Endothelial cell of umbilical vein (primary cell): ENCODE data around the gene CAMSAP1. TPM values are rescaled to one million over a fixed set of nuclear protein-coding genes. Genes with fewer than 3 reads are reported as not detected.
A peak's percentile ranks its signal among the peaks of the same experiment; 100 is the strongest.

Experiments
- BruUV-seq: library from RNA; stranded (reverse); fragments of 400-500 nt; replicated peaks from 2 replicates; lab custom pipeline; 2021; lab: Mats Ljungman, UMichigan
- CTCF ChIA-PET: fragments of 300-600, 350-600 bp; sonication (Branson Sonifier 250); formaldehyde crosslinking; loops from one replicate; lab custom pipeline; 2021; ENCODE audit warnings: antibody characterized with exemption, inconsistent platforms; lab: Charles Lee
- POLR2A ChIA-PET: fragments of 300-600, 350-600 bp; sonication (Branson Sonifier 250); formaldehyde crosslinking; loops from one replicate; lab custom pipeline; 2021; ENCODE audit warnings: antibody characterized with exemption, inconsistent platforms; lab: Charles Lee
- DNase-seq: peaks from one replicate; pipeline ENCODE4 v3.0.0-alpha.2; 2011; ENCODE audit warnings: low read depth, low spot score
- FAIRE-seq: peaks from 2 replicates; lab custom pipeline; 2011; peaks lifted over from hg19 to GRCh38; lab: Jason Lieb, UNC
- H2AFZ ChIP-seq: 2 replicates; pipeline ENCODE4 v1.6.0; 2012; ENCODE audit warnings: low read depth, low read length, control low read depth, inconsistent platforms
- H3K27ac ChIP-seq: 2 replicates; pipeline ENCODE4 v1.5.1; 2011; ENCODE audit warnings: low read depth, mild to moderate bottlenecking, control low read depth, low read length, moderate library complexity; ENCODE audit not compliant: insufficient read depth
- H3K27me3 ChIP-seq, 2 experiments: 2 replicates each; pipeline versions ENCODE4 v1.6.0 to v1.6.1; 2011; ENCODE audit warnings: low read length in 2 of 2, mixed read lengths in 1 of 2; ENCODE audit not compliant: control insufficient read depth in 2 of 2, insufficient read depth in 2 of 2
- H3K36me3 ChIP-seq, 2 experiments: 2 replicates in 1 of 2; 3 replicates in 1 of 2; pipeline ENCODE4 v1.5.1; 2011; ENCODE audit warnings: low read length in 2 of 2, mild to moderate bottlenecking in 1 of 2, moderate library complexity in 1 of 2; ENCODE audit not compliant: control insufficient read depth in 2 of 2, insufficient read depth in 2 of 2; ENCODE audit errors: extremely low read depth in 1 of 2
- H3K4me1 ChIP-seq: 3 replicates; pipeline ENCODE4 v1.5.1; 2011; ENCODE audit warnings: mild to moderate bottlenecking, low read length; ENCODE audit not compliant: control insufficient read depth, insufficient read depth; ENCODE audit errors: extremely low read depth
- H3K4me2 ChIP-seq: 2 replicates; pipeline ENCODE4 v1.6.1; 2011; ENCODE audit warnings: low read length, control low read depth, mixed read lengths; ENCODE audit not compliant: insufficient read depth
- H3K4me3 ChIP-seq, 3 experiments: fragments of 200-600 bp in 1 of 3; sonication (generic), shearing (Covaris generic) in 1 of 3; replicated peaks in 1 of 3; 2 replicates each; pipeline ENCODE4 v1.5.1; 2011 to 2016; ENCODE audit warnings: control low read depth in 3 of 3, low read length in 3 of 3, mild to moderate bottlenecking in 2 of 3, inconsistent platforms in 1 of 3, low read depth in 1 of 3, moderate library complexity in 1 of 3; ENCODE audit not compliant: insufficient read depth in 1 of 3
- H3K79me2 ChIP-seq: 2 replicates; pipeline ENCODE4 v1.6.0; 2012; ENCODE audit warnings: low read length, inconsistent platforms; ENCODE audit not compliant: control insufficient read depth, insufficient read depth
- H3K9ac ChIP-seq: replicated peaks from 2 replicates; pipeline ENCODE3; 2011; ENCODE audit warnings: low read length, control low read depth; ENCODE audit not compliant: insufficient read depth; ENCODE audit errors: extremely low read depth
- H3K9me1 ChIP-seq: replicated peaks from 3 replicates; pipeline ENCODE4 v1.6.0; 2011; ENCODE audit warnings: mild to moderate bottlenecking, low read length; ENCODE audit not compliant: control insufficient read depth, insufficient read depth; ENCODE audit errors: extremely low read depth
- H3K9me3 ChIP-seq: replicated peaks from 2 replicates; pipeline ENCODE4 v1.5.1; 2012; ENCODE audit warnings: low read length, inconsistent platforms; ENCODE audit not compliant: control insufficient read depth, insufficient read depth
- H4K20me1 ChIP-seq: replicated peaks from 2 replicates; pipeline ENCODE3; 2011; ENCODE audit warnings: mild to moderate bottlenecking, low read length; ENCODE audit not compliant: control insufficient read depth, insufficient read depth; ENCODE audit errors: extremely low read depth
- FOS ChIP-seq: IDR thresholded peaks from 2 replicates; pipeline ENCODE4 v1.6.1; 2011; ENCODE audit warnings: mild to moderate bottlenecking, low read length, moderate library complexity, borderline replicate concordance; ENCODE audit not compliant: insufficient read depth
- POLR2A ChIP-seq: IDR thresholded peaks from 2 replicates; pipeline ENCODE4 v1.6.1; 2012; ENCODE audit warnings: low read depth, mild to moderate bottlenecking, control low read depth, low read length
- dilution Hi-C: fragments of 300-500 bp; cut with MboI; formaldehyde crosslinking; loops from one replicate; pipeline ENCODE4 v1.15.0; 2019; ENCODE audit warnings: low sequenced_read_pairs; ENCODE audit not compliant: extremely low pct_ligation_motif_present
- intact Hi-C: fragments of 100-400 bp; cut with micrococcal nuclease; formaldehyde crosslinking; loops from one replicate; pipeline ENCODE4 v1.10.0; 2022
- polyA plus RNA-seq, 4 experiments: library from polyadenylated mRNA; depleted of rRNA in 3 of 4; stranded (reverse) in 3 of 4; unstranded in 1 of 4; fragments of >200 nt; gene quantifications; 2 replicates each; pipeline versions ENCODE4 v1.2.1 to v1.2.3, GENCODE V29; 2011 to 2012; ENCODE audit warnings: missing spikeins in 1 of 4
- total RNA-seq: library from RNA; stranded (reverse); gene quantifications from 2 replicates; pipeline ENCODE4 v1.2.3, GENCODE V29; 2021
- TF ChIP-seq, protein P1 (sequence below), 2 donors: IDR thresholded peaks; 1 replicate in 1 of 2; 2 replicates in 1 of 2; pipeline ENCODE4 v1.5.1; 2011; ENCODE audit warnings: low read length in 2 of 2, mild to moderate bottlenecking in 2 of 2, moderate library complexity in 2 of 2, control low read depth in 1 of 2, inconsistent platforms in 1 of 2, low read depth in 1 of 2; ENCODE audit not compliant: insufficient read depth in 1 of 2; ENCODE audit errors: extremely low read depth in 1 of 2

CAMSAP1 gene
- total and polyA plus RNA-seq, 2 donors (not counting 3 experiments of a cell fraction or from before 2014, with no cell fraction given) = 8.1 to 25.5 TPM

DNA sequence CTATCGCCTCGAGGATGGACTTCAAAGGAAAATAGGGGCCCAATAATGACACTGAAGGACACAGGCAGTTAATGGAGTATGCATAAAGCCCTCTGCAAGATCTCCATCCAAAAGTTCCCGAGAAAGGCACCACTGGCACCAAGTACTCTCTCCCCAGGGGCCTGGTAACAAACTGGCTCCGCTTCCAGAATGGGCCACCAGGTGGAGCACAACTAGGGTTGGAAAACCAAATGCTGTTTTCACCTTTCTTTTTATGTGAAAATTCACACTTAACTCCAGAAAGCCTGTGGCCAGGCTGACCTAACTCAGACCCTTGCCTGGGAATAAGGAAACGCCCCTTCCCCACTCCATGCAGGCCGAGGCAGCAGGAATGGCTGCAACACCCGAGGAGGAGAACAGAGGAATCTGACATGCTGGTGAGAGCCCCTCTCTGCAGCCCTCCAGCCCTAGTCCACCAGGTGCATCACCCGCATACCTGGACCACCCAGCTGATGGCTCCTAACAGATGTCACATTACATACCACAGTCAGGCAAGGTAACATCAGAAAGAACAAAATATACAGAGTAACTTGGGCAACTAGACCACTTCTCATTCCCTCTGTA, 42.8 kb downstream of the CAMSAP1 start:
- POLR2A ChIA-PET = no interaction called here
- CTCF ChIA-PET = interaction anchor here (0.8 to 5.8 kb wide), 12 partner anchors 9 to 258 kb away, joined by 3 to 45 read pairs (median 6); partner anchors contain the start of genes CAMSAP1 and UBAC1
- BruUV-seq = no TSS peak
- Histone ChIP-seq H2AFZ (no peak overlapping the region), H3K27me3 (no peaks in the 10 kb centered on the region), H3K4me1 (no peaks in the 10 kb centered on the region), H3K9me3 (no peaks in the 10 kb centered on the region), H3K27ac (no peak overlapping the region), H3K36me3 (no peaks in the 10 kb centered on the region), H3K9me1 (no peaks in the 10 kb centered on the region), H3K4me2 (no peak overlapping the region), H3K79me2 (peaks cover 57% of the 10 kb centered on the region), H3K9ac (no peak overlapping the region), H4K20me1 (no peaks in the 10 kb centered on the region), H3K4me3 (no peak overlapping the region)
- peak; percentile 86 for FAIRE-seq
- DNase-seq = peak; percentile 51
- intact Hi-C loops = loop anchor here (1.0 to 2.0 kb wide), 3 partner anchors 41 to 259 kb away; partner anchors contain the start of gene UBAC1
- no peak for TF ChIP-seq FOS
- TF ChIP-seq, protein P1, sequence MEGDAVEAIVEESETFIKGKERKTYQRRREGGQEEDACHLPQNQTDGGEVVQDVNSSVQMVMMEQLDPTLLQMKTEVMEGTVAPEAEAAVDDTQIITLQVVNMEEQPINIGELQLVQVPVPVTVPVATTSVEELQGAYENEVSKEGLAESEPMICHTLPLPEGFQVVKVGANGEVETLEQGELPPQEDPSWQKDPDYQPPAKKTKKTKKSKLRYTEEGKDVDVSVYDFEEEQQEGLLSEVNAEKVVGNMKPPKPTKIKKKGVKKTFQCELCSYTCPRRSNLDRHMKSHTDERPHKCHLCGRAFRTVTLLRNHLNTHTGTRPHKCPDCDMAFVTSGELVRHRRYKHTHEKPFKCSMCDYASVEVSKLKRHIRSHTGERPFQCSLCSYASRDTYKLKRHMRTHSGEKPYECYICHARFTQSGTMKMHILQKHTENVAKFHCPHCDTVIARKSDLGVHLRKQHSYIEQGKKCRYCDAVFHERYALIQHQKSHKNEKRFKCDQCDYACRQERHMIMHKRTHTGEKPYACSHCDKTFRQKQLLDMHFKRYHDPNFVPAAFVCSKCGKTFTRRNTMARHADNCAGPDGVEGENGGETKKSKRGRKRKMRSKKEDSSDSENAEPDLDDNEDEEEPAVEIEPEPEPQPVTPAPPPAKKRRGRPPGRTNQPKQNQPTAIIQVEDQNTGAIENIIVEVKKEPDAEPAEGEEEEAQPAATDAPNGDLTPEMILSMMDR (IDR thresholded peaks at IDR 0.05; ENCODE audit: extremely low read depth in 1 of 2, insufficient read depth in 1 of 2, low read depth in 1 of 2, low read length in 2 of 2) = peak; percentile 86 to 87
- dilution Hi-C loops = no loop called here

DNA sequence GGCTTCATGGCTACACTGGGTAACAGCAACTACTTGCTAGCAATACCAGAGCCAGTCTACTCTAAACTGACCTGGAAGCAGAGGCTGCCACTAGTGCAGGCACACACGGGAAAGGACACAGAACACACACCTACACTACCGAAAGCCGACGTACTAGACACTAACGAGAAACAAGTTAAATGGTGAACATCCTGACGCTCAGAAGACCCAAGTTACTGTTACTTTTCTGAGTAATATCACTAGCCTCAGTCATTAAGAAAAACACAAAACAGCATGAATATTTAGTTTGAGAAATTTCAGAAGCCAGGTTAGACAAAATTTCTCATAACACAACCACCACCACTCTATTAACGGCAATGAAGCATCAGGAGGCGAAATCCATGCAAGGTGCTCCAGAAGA, 44.5 kb downstream of the CAMSAP1 start:
- CTCF ChIA-PET = interaction anchor here (1.6 to 5.8 kb wide), 2 partner anchors 8 to 260 kb away, joined by 9 to 45 read pairs; no protein-coding TSS in a partner anchor
- TF ChIP-seq POLR2A = no peak

More for the DNA sequence above, 44.5 kb downstream of the CAMSAP1 start:
- Histone ChIP-seq H4K20me1 (no peaks in the 10 kb centered on the region), H3K9me1 (no peaks in the 10 kb centered on the region), H3K9ac (no peak overlapping the region), H2AFZ (no peak overlapping the region), H3K36me3 (no peaks in the 10 kb centered on the region), H3K27ac (no peak overlapping the region), H3K27me3 (no peaks in the 10 kb centered on the region), H3K4me3 (no peak overlapping the region), H3K4me1 (peaks cover 3% of the 10 kb centered on the region), H3K9me3 (no peaks in the 10 kb centered on the region), H3K79me2 (peaks cover 45% of the 10 kb centered on the region), H3K4me2 (no peak overlapping the region)
- POLR2A ChIA-PET = no interaction called here
- intact Hi-C loops = no loop called here
- dilution Hi-C loops = no loop called here
- DNase-seq = no peak
- no TSS peak for BruUV-seq
- FAIRE-seq = no peak
